Common myeloid progenitor, CD34-positive (primary cell): Measurements from ENCODE around the gene MGMT.

Experiments used
- CTCF ChIA-PET: fragments of 350-600 bp; sonication (Branson Sonifier 250); formaldehyde crosslinking; loops from one replicate; lab custom pipeline; 2021; ENCODE audit warnings: antibody characterized with exemption; lab: Charles Lee
- POLR2A ChIA-PET: fragments of 350-600 bp; sonication (Branson Sonifier 250); formaldehyde crosslinking; loops from one replicate; lab custom pipeline; 2021; ENCODE audit warnings: antibody characterized with exemption; lab: Charles Lee
- DNase-seq, 3 donors: peaks; one replicate each; pipeline versions ENCODE4 v3.0.0 to v3.0.0-alpha.2; 2013
- H3K27ac ChIP-seq, 2 experiments: 1 replicate in 1 of 2; 2 replicates in 1 of 2; pipeline ENCODE4 v1.7.0; 2013; ENCODE audit warnings: inconsistent platforms in 2 of 2, low read length in 2 of 2, mild to moderate bottlenecking in 2 of 2, low read depth in 1 of 2, moderate library complexity in 1 of 2; ENCODE audit not compliant: severe bottlenecking in 2 of 2, insufficient read depth in 1 of 2, poor library complexity in 1 of 2
- H3K27me3 ChIP-seq, 5 experiments: replicated peaks in 2 of 5; 1 replicate in 3 of 5; 2 replicates in 2 of 5; pipeline versions ENCODE4 v1.6.1 to v1.7.0; 2013; ENCODE audit warnings: low read length in 4 of 5, mild to moderate bottlenecking in 2 of 5, moderate library complexity in 2 of 5, inconsistent platforms in 1 of 5; ENCODE audit not compliant: insufficient read depth in 5 of 5, control insufficient read depth in 4 of 5
- H3K36me3 ChIP-seq, 4 experiments: 1 replicate in 2 of 4; 2 replicates in 2 of 4; pipeline versions ENCODE4 v1.6.1 to v1.7.0; 2013; ENCODE audit warnings: low read length in 3 of 4, control low read depth in 1 of 4, mild to moderate bottlenecking in 1 of 4; ENCODE audit not compliant: control insufficient read depth in 4 of 4, insufficient read depth in 4 of 4
- H3K4me1 ChIP-seq, 4 experiments: 1 replicate in 3 of 4; 2 replicates in 1 of 4; pipeline versions ENCODE4 v1.6.1 to v1.7.1; 2013; ENCODE audit warnings: low read length in 3 of 4, mild to moderate bottlenecking in 3 of 4, control low read depth in 1 of 4, inconsistent platforms in 1 of 4, moderate library complexity in 1 of 4; ENCODE audit not compliant: control insufficient read depth in 4 of 4, insufficient read depth in 4 of 4; ENCODE audit errors: control extremely low read depth in 1 of 4
- H3K4me3 ChIP-seq, 7 experiments: 1 replicate in 4 of 7; 2 replicates in 3 of 7; pipeline versions ENCODE4 v1.5.1 to v1.7.0; 2013; ENCODE audit warnings: mild to moderate bottlenecking in 7 of 7, low read length in 6 of 7, moderate library complexity in 6 of 7, inconsistent platforms in 2 of 7, low read depth in 2 of 7, control low read depth in 1 of 7; ENCODE audit not compliant: insufficient read depth in 4 of 7, control insufficient read depth in 1 of 7; ENCODE audit errors: extremely low read depth in 1 of 7
- H3K9me3 ChIP-seq, 5 experiments: 1 replicate in 4 of 5; 2 replicates in 1 of 5; pipeline versions ENCODE4 v1.6.1 to v1.7.1; 2013; ENCODE audit warnings: low read length in 4 of 5, mild to moderate bottlenecking in 2 of 5, inconsistent platforms in 1 of 5, low read depth in 1 of 5, moderate library complexity in 1 of 5; ENCODE audit not compliant: control insufficient read depth in 4 of 5, insufficient read depth in 2 of 5; ENCODE audit errors: control extremely low read depth in 1 of 5
- WGBS: methylation state at CpG from one replicate; pipeline ENCODE4 v1.1.5; 2013; ENCODE audit not compliant: insufficient coverage; 5-methylcytosine and 5-hydroxymethylcytosine counted together

The MGMT gene

DNA sequence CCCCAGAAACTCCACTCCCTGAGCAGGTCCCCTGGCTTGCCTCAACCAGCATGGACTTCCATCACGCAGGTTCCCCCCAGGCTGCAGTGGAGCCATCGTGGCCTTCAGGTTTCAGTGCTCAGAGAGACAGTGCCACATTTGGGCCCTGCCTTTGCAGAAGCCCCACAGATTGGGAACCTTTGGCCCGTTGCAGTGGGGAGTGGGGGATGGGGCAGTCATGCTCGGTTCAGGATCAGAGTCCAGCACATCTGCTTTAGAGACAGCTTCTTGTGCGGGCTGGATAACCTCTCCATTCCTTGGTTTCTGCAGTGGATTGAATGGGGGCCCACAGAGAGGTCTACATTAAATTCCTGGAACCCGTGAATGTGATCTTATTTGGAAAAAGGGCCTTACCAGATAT is 313.2 kb downstream of the MGMT start:
- H3K36me3 ChIP-seq: no peaks in the 10 kb centered on the region
- H3K27me3 ChIP-seq: no peaks in the 10 kb centered on the region
- no peak overlapping the region for H3K4me3 ChIP-seq
- H3K9me3 ChIP-seq: peaks cover 0 to 3% (median 0%) of the 10 kb centered on the region in 5 experiments
- H3K27ac ChIP-seq: no peak overlapping the region
- ChIA-PET POLR2A (no interaction called here), CTCF (no interaction called here)
- H3K4me1 ChIP-seq: peaks cover 0 to 5% (median 0%) of the 10 kb centered on the region in 4 experiments
- DNase-seq: no peak
- 96% methylated on average over 6 of the region's 6 CpGs for WGBS

DNA sequence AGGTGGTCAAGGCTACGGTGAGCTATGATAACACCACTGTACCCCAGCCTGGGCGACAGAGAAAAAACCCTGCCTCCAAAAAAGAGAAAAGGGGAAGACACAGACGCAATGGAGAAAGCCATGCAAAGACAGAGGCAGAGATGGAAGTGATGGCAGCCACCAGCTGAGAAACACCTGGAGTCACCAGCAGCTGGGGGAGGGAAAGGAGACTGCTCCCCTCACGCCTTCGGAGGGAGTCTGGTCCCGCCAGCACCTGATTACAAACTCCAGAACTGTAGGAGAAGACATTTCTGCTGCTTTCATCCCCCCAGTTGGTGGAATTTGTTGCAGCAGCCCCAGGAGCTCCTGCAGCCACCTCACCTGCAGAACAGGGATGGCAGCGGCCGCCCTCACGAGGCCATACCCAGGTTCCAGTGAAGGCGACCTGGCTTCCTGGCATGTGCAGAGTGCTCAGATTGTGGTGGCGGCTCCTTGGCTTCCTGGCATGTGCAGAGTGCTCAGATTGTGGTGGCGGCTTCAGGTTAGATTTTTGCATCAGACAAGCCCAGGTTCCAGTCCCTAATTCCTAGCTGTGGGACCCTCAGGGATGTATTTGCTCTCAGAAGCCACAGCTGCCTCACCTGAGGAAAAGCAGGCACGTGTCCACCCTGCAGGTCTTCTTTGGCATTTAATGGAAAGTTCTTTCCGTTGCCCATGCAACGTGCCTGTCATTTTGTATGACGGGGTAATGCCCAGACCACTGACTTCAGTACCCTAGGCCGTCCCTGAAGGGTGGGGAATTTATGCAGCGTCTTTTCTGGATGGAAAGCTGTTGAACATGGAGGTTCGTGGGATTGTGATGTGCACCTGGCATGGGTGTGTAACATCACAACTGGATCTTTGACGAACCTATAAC is 314.1 kb downstream of the MGMT start:
- CTCF ChIA-PET: no interaction called here
- no peak overlapping the region for H3K27ac ChIP-seq
- H3K4me3 ChIP-seq: no peak overlapping the region
- H3K4me1 ChIP-seq: peaks cover 0 to 5% (median 0%) of the 10 kb centered on the region in 4 experiments
- no peaks in the 10 kb centered on the region for H3K27me3 ChIP-seq
- POLR2A ChIA-PET: no interaction called here
- H3K9me3 ChIP-seq: peaks cover 0 to 3% (median 0%) of the 10 kb centered on the region in 5 experiments
- WGBS: 100% methylated on average over 17 of the region's 20 CpGs
- no peaks in the 10 kb centered on the region for H3K36me3 ChIP-seq
- DNase-seq: no peak

DNA sequence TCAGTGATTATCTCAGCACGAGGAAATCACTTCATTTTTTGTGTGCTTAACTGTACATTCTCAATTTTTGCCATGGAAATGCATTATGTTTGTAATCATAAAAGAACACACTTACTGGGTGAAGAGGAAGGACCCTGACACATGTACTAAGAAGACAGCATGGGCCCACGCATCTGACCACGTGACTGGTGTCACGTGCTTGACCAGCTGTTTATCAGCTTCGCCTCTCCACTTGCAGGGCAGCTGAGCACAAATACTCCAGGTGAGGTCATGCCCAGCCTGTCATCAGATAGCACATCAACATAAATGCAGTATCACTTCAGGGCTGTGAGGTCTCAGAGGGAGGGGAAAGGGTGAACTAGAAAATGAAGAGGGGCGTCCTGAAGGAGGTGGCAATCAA is 317.2 kb downstream of the MGMT start:
- H3K27me3 ChIP-seq: no peaks in the 10 kb centered on the region
- peaks cover 0 to 5% (median 0%) of the 10 kb centered on the region in 5 experiments for H3K9me3 ChIP-seq
- H3K4me1 ChIP-seq: peaks cover 0 to 5% (median 0%) of the 10 kb centered on the region in 4 experiments
- CTCF ChIA-PET: no interaction called here
- no peaks in the 10 kb centered on the region for H3K36me3 ChIP-seq
- H3K4me3 ChIP-seq: no peak overlapping the region
- POLR2A ChIA-PET: no interaction called here
- peak in 1 of 3 donors; percentile 20 for DNase-seq
- WGBS: 76% methylated on average over 4 of the region's 6 CpGs
- no peak overlapping the region for H3K27ac ChIP-seq

DNA sequence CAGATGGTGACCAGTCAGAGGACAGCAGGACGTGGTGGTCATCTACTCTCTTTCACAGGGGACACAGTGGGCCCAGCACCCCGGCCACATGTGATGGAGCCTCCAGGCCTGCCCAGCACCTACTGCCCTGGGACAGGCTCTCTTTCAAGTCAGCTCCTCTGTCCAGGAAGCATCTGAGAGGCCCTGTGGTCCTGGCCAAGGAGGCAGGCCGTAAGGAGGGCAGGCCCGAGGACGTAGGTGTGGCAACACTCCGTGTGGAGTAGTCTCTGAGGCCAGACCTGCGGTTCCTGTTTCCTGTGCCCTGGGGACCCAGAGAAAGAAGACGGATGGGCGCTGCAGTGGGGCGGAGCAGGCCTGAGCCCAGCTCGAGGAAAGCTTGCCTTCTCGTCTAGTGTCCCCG is 317.9 kb downstream of the MGMT start:
- no peaks in the 10 kb centered on the region for H3K27me3 ChIP-seq
- no peak overlapping the region for H3K4me3 ChIP-seq
- H3K36me3 ChIP-seq: no peaks in the 10 kb centered on the region
- H3K27ac ChIP-seq: no peak overlapping the region
- WGBS: 47% methylated on average over 12 of the region's 13 CpGs
- H3K4me1 ChIP-seq: peaks cover 0 to 5% (median 0%) of the 10 kb centered on the region in 4 experiments
- DNase-seq: peak in 2 of 3 donors; percentile 29 to 40
- peaks cover 0 to 5% (median 0%) of the 10 kb centered on the region in 5 experiments for H3K9me3 ChIP-seq
- ChIA-PET POLR2A (no interaction called here), CTCF (no interaction called here)

DNA sequence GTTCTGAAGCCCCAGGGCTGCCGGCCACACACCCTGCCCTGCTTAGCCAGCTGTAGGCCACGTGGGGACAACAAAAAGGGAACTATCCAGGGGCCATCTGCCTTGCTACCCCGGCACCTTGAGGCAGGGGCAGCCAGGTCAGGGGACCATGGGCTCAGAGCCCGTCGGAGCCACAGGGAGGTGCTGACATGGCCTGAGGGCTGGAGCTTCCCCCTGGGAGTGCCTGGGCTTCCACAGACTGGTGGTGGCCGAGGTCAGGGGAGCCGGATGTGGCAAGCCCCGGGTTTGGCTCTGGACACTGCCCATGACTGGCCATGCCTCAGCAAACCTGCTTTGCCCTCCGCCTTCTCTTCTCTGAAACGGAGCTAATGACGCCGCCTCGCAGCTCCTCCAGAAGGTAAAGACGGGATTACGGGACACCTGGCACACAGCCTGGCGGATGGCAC is 318.5 kb downstream of the MGMT start:
- DNase-seq: peak in 2 of 3 donors; percentile 24 to 33
- peaks cover 0 to 11% (median 0%) of the 10 kb centered on the region in 5 experiments for H3K9me3 ChIP-seq
- no peak overlapping the region for H3K4me3 ChIP-seq
- ChIA-PET POLR2A (no interaction called here), CTCF (no interaction called here)
- H3K36me3 ChIP-seq: no peaks in the 10 kb centered on the region
- 85% methylated on average over 14 of the region's 16 CpGs for WGBS
- no peaks in the 10 kb centered on the region for H3K27me3 ChIP-seq
- peaks cover 0 to 5% (median 0%) of the 10 kb centered on the region in 4 experiments for H3K4me1 ChIP-seq
- H3K27ac ChIP-seq: no peak overlapping the region

DNA sequence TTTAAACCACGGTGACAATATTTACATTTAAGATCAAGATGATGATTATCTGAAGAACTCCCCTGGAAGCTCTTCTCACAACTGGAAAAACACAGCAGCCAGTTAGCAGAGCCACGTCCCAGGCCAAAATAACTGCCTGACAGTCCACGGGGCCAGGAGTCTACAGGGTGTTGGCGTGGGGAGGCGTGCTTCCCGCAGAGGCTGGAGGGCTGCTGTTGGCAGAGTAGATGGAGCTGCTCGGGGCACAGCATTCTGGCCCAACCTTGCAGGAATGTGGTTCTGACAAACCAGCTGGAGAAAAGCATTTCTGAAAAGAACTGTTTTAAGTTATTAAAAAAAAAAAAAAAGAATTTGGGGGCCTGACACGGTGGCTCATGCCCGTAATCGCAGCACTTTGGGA is 319.2 kb downstream of the MGMT start:
- 80% methylated on average over 5 of the region's 10 CpGs for WGBS
- H3K4me1 ChIP-seq: peaks cover 0 to 5% (median 0%) of the 10 kb centered on the region in 4 experiments
- POLR2A ChIA-PET: no interaction called here
- peaks cover 0 to 13% (median 0%) of the 10 kb centered on the region in 5 experiments for H3K9me3 ChIP-seq
- CTCF ChIA-PET: no interaction called here
- H3K27ac ChIP-seq: no peak overlapping the region
- no peaks in the 10 kb centered on the region for H3K27me3 ChIP-seq
- no peak overlapping the region for H3K4me3 ChIP-seq
- no peak for DNase-seq
- no peaks in the 10 kb centered on the region for H3K36me3 ChIP-seq

DNA sequence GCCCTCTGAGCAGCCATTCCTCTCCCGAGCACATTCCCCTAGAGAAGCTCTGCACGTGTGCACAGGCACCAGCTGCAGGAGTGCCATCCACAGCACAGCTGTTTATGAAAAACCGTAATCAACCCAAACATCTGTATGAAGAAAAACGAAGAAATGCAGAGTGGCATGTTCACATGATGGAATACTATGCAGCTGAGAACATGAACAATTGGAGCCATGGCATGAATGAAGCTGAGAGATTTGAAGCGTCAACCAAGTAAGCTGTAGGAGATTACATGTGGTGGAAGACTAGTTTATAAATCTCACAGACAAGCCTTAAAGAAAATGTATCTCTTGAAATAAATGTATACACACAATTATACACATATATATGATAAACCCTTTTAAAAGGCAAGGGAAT is 320.5 kb downstream of the MGMT start:
- WGBS: 85% methylated on average over 3 of the region's 5 CpGs
- ChIA-PET CTCF (no interaction called here), POLR2A (no interaction called here)

More for the DNA sequence above, 320.5 kb downstream of the MGMT start:
- Histone ChIP-seq H3K4me3 (no peak overlapping the region), H3K27me3 (no peaks in the 10 kb centered on the region), H3K36me3 (no peaks in the 10 kb centered on the region), H3K4me1 (peaks cover 0 to 5% (median 0%) of the 10 kb centered on the region in 4 experiments), H3K27ac (no peak overlapping the region), H3K9me3 (peaks cover 0 to 19% (median 0%) of the 10 kb centered on the region in 5 experiments)
- no peak for DNase-seq
